Testis (tissue), 3 donors: Measurements from ENCODE around the gene ELOVL2. TPM values are rescaled to one million over a fixed set of nuclear protein-coding genes. Genes with fewer than 3 reads are reported as not detected.

Experiments used
- DNase-seq: peaks from one replicate; pipeline ENCODE4 v3.0.0-alpha.2; 2019
- H3K27ac ChIP-seq, 2 donors: fragments of 200-600 bp; sonication (generic); one replicate each; pipeline ENCODE4 v1.5.1; 2019
- H3K27me3 ChIP-seq: fragments of 200-600 bp; sonication (generic); one replicate; pipeline ENCODE4 v1.5.1; 2019
- H3K36me3 ChIP-seq: fragments of 200-600 bp; sonication (generic); one replicate; pipeline ENCODE4 v1.5.1; 2017; ENCODE audit warnings: low read depth; ENCODE audit errors: missing control alignments
- H3K4me1 ChIP-seq: fragments of 200-600 bp; sonication (generic); one replicate; pipeline ENCODE4 v1.5.1; 2019
- H3K4me3 ChIP-seq, 2 donors: fragments of 200-600 bp; sonication (generic); one replicate each; pipeline ENCODE4 v1.5.1; 2017 to 2019
- H3K9me3 ChIP-seq: fragments of 200-600 bp; sonication (generic); one replicate; pipeline ENCODE4 v1.5.1; 2017
- POLR2A ChIP-seq: fragments of 450-650 bp; IDR thresholded peaks from one replicate; pipeline ENCODE4 v1.6.1; 2017; ENCODE audit warnings: antibody characterized with exemption, mild to moderate bottlenecking, moderate library complexity
- WGBS, 2 donors: methylation state at CpG; one replicate each; pipeline ENCODE4 v1.1.5; 2018; 5-methylcytosine and 5-hydroxymethylcytosine counted together
- intact Hi-C: fragments of 100-400 bp; cut with DNase I; formaldehyde crosslinking; loops from one replicate; pipeline ENCODE4 v1.15.1; 2023; ENCODE audit warnings: low total_unique reads
- polyA plus RNA-seq: library from polyadenylated mRNA; stranded (reverse); fragments of 350-450 nt; fragmentation: Illumina TruSeq; extraction: RNeasy Lipid Tissue Mini Kit (QIAGEN cat#74804); gene quantifications from one replicate; pipeline ENCODE4 v1.2.3, GENCODE V29; 2014; ENCODE audit warnings: low read depth, low replicate concordance; ENCODE audit not compliant: insufficient read depth
- total RNA-seq, 2 donors: library from RNA; depleted of rRNA; stranded (reverse); fragments of >200 nt; gene quantifications; one replicate each; pipeline ENCODE4 v1.2.3, GENCODE V29; 2016
- TF ChIP-seq, protein P1 (sequence below), 3 experiments: fragments of 450-650 bp in 2 of 3; fragments of 200-600 bp in 1 of 3; sonication (generic) in 1 of 3; IDR thresholded peaks; one replicate each; pipeline ENCODE4 v1.5.1; 2016 to 2019; ENCODE audit warnings: antibody characterized with exemption in 3 of 3, mild to moderate bottlenecking in 2 of 3, moderate library complexity in 1 of 3

The ELOVL2 gene
- total and polyA plus RNA-seq, 3 donors from 2014 or later, result 25.0 to 30.7 (median 26.7) TPM

DNA sequence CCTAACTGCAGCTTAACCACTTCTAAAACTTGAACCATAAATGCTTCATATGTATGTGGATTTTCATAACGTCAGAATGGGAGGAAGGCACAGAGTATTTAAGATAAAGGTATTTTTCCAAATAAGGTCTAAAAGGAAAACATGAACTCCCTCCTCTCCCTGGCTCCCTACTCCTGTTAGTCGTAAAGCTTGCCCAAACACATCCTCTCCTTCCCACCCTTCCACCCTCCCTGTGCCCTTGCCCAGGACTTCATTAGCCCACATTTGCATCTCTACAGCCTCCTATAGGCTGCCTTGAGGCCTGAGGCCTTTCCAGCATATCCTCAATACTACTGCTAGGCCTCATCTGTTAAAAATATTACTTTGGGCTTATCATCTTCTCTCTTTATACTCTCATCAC, 32.4 kb upstream of the ELOVL2 start:
- no peak for TF ChIP-seq POLR2A
- TF ChIP-seq, protein P1, sequence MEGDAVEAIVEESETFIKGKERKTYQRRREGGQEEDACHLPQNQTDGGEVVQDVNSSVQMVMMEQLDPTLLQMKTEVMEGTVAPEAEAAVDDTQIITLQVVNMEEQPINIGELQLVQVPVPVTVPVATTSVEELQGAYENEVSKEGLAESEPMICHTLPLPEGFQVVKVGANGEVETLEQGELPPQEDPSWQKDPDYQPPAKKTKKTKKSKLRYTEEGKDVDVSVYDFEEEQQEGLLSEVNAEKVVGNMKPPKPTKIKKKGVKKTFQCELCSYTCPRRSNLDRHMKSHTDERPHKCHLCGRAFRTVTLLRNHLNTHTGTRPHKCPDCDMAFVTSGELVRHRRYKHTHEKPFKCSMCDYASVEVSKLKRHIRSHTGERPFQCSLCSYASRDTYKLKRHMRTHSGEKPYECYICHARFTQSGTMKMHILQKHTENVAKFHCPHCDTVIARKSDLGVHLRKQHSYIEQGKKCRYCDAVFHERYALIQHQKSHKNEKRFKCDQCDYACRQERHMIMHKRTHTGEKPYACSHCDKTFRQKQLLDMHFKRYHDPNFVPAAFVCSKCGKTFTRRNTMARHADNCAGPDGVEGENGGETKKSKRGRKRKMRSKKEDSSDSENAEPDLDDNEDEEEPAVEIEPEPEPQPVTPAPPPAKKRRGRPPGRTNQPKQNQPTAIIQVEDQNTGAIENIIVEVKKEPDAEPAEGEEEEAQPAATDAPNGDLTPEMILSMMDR (IDR thresholded peaks at IDR 0.05), result no peak
- no peaks in the 10 kb centered on the region for H3K27me3 ChIP-seq
- WGBS, 2 donors, result 72 to 84% methylated on average over 2 of the region's 2 CpGs
- H3K27ac ChIP-seq, result no peak overlapping the region
- intact Hi-C loops, result no loop called here
- no peak overlapping the region for H3K4me3 ChIP-seq
- H3K36me3 ChIP-seq, result no peaks in the 10 kb centered on the region
- no peak for DNase-seq
- H3K4me1 ChIP-seq, result no peaks in the 10 kb centered on the region
- no peaks in the 10 kb centered on the region for H3K9me3 ChIP-seq

DNA sequence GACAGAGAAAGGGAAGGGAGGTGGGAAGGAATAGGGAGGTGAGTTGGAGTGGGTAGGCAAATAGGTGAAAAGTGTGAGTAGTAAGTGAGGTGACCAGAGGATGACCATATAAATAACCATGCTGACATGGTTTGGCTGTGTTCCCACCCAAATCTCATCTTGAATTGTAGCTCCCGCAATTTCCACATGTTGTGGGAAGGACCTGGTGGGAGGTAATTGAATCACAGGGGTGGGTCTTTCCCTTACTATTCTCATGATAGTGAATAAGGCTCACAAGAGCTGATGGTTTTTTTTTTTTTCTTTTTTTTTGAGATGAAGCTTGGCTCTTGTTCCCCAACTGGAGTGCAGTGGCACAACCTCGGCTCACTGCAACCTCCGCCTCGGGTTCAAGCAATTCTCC, 28.0 kb upstream of the ELOVL2 start:
- Histone ChIP-seq H3K36me3 (no peaks in the 10 kb centered on the region), H3K4me3 (no peak overlapping the region), H3K9me3 (no peaks in the 10 kb centered on the region), H3K4me1 (no peaks in the 10 kb centered on the region), H3K27ac (no peak overlapping the region), H3K27me3 (no peaks in the 10 kb centered on the region)
- no peak for DNase-seq
- intact Hi-C loops, result no loop called here
- 95 to 97% methylated on average over 4 of the region's 4 CpGs for WGBS, 2 donors
- TF ChIP-seq, protein P1 (IDR thresholded peaks at IDR 0.05), result no peak
- no peak for TF ChIP-seq POLR2A

DNA sequence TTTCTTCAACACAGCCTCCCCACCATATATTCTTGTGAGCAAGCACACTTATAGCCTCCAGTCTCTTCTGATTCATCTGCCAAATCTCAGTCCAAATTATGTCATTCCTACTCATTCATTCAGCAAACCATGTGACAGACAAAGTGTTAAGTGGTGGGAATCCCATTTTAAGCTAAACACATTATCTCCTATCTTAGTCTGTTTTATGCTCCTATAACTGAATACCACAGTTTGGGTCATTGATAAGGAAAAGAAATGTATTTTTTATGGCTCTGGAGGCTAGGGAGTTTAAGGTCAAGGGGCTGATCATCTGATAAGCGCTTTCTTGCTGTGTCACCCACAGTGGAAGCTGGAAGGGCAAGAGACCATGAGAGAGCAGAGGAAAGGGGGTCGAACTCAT, 25.7 kb upstream of the ELOVL2 start:
- H3K9me3 ChIP-seq, result no peaks in the 10 kb centered on the region
- WGBS, 2 donors, result 58 to 69% methylated on average over 2 of the region's 2 CpGs
- no peak for DNase-seq
- no peak overlapping the region for H3K27ac ChIP-seq
- no peak for TF ChIP-seq POLR2A
- TF ChIP-seq, protein P1 (IDR thresholded peaks at IDR 0.05), result no peak
- no peaks in the 10 kb centered on the region for H3K27me3 ChIP-seq
- no peak overlapping the region for H3K4me3 ChIP-seq
- intact Hi-C loops, result loop anchor here (10.0 kb wide), 1 partner anchor 115 kb away; no protein-coding TSS in a partner anchor
- H3K36me3 ChIP-seq, result no peaks in the 10 kb centered on the region
- no peaks in the 10 kb centered on the region for H3K4me1 ChIP-seq

DNA sequence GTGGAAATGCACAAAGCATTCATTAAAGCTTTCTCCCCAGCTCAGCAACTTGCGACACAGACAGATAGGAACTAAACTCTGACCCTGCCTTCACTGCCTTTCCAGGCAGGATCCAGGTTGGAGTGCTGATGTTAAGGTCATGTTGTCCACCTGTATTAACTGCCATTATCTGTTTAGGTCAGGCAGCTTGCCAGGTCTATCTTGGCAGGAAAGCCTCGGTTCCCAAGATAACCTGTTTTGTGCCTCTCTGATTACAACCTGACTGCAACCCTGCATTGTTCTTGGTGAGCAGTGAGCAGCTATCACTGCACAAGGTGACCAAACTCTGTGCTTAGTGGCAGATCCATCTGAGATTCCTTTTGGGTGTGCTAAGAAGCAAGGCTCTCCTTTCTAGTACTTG, 23.2 kb upstream of the ELOVL2 start:
- no peak for TF ChIP-seq POLR2A
- TF ChIP-seq, protein P1 (IDR thresholded peaks at IDR 0.05), result no peak
- H3K9me3 ChIP-seq, result no peaks in the 10 kb centered on the region
- H3K27me3 ChIP-seq, result no peaks in the 10 kb centered on the region
- DNase-seq, result no peak
- no peaks in the 10 kb centered on the region for H3K4me1 ChIP-seq
- H3K27ac ChIP-seq, result no peak overlapping the region
- intact Hi-C loops, result loop anchor here (10.0 kb wide), 1 partner anchor 113 kb away; no protein-coding TSS in a partner anchor
- no peak overlapping the region for H3K4me3 ChIP-seq
- no peaks in the 10 kb centered on the region for H3K36me3 ChIP-seq
- 62 to 66% methylated on average over 2 of the region's 2 CpGs for WGBS, 2 donors
